ENCODE results near the gene CUBN. TPM values are rescaled to one million over a fixed set of nuclear protein-coding genes. Genes with fewer than 3 reads are reported as not detected.
A peak's percentile ranks its signal among the peaks of the same experiment; 100 is the strongest.

CUBN gene
- polyA plus RNA-seq, 2 of the 4 experiments (the other 2 are of a cell fraction): 0.08 to 0.28 TPM

GRCh38 chr10:16891375-16892313 lies 238.0 kb downstream of the CUBN start (continued):
- TF ChIP-seq CTCF (IDR thresholded peaks at IDR 0.05): no peak
- TF ChIP-seq RARB (CRISPR knock-in tag; IDR thresholded peaks at IDR 0.05): no peak
- TF ChIP-seq CBX2 (IDR thresholded peaks at IDR 0.05; ENCODE audit: borderline replicate concordance, low read depth): no peak
- TF ChIP-seq SREBF2 (IDR thresholded peaks at IDR 0.05): no peak
- TF ChIP-seq HOXB13 (CRISPR knock-in tag; IDR thresholded peaks at IDR 0.05; ENCODE audit: low read depth): no peak
- no peak for TF ChIP-seq ZC3H11A (IDR thresholded peaks at IDR 0.05)
- no peak for TF ChIP-seq HDAC2 (IDR thresholded peaks at IDR 0.05)
- TF ChIP-seq HMGXB4 (CRISPR knock-in tag; IDR thresholded peaks at IDR 0.05; ENCODE audit: borderline replicate concordance): no peak
- TF ChIP-seq ZSCAN20 (CRISPR knock-in tag; IDR thresholded peaks at IDR 0.05): no peak
- peak; percentile 68; the same call in 1 of the 2 replicates for TF ChIP-seq HOXA7 (CRISPR knock-in tag; IDR thresholded peaks at IDR 0.05)
- no peak for TF ChIP-seq NPAS2 (CRISPR knock-in tag; IDR thresholded peaks at IDR 0.05; ENCODE audit: borderline replicate concordance)
- no peak for TF ChIP-seq USF2 (IDR thresholded peaks at IDR 0.05)
- TF ChIP-seq CHD2 (IDR thresholded peaks at IDR 0.05; ENCODE audit: low read length, partially characterized antibody): no peak
- TF ChIP-seq HOXB5 (CRISPR knock-in tag; IDR thresholded peaks at IDR 0.05): no peak
- TF ChIP-seq POLR2A (IDR thresholded peaks at IDR 0.05; ENCODE audit: low read length): no peak
- TF ChIP-seq ZNF302 (CRISPR knock-in tag; IDR thresholded peaks at IDR 0.05): no peak
- no peak for TF ChIP-seq CHD4 (IDR thresholded peaks at IDR 0.05; ENCODE audit: borderline replicate concordance)
- TF ChIP-seq BHLHE40 (IDR thresholded peaks at IDR 0.05; ENCODE audit: low read depth, low read length): no peak
- TF ChIP-seq MYC (IDR thresholded peaks at IDR 0.05; ENCODE audit: borderline replicate concordance, low read length): no peak
- no peak for TF ChIP-seq FOXS1 (CRISPR knock-in tag; IDR thresholded peaks at IDR 0.05)
- no peak for TF ChIP-seq CBX8 (IDR thresholded peaks at IDR 0.05)
- TF ChIP-seq PBX3 (IDR thresholded peaks at IDR 0.05): no peak
- TF ChIP-seq CEBPB (IDR thresholded peaks at IDR 0.05): peak; percentile 83 to 84
- no peak for TF ChIP-seq KDM1A (IDR thresholded peaks at IDR 0.05; ENCODE audit: low read depth)
- TF ChIP-seq ZFP36 (IDR thresholded peaks at IDR 0.05; ENCODE audit: borderline replicate concordance, partially characterized antibody): no peak
